Anterior cingulate cortex (tissue), 58 donors: ENCODE measurements around the gene AMIGO3.
"Not testable (repeated sequence)": the region's sequence is repeated elsewhere in the genome, so short reads cannot be mapped to it uniquely, and the experiment has no call there.

Experiments
- DNase-seq, 58 donors: peaks; one replicate each; lab custom pipeline; 2025; lab: John Stamatoyannopoulos, UW

Gene AMIGO3

GRCh38 chr3:49712631-49713317 is 6.7 kb downstream of the AMIGO3 start:
- no peak for DNase-seq

- no peak for DNase-seq
These were observed 7.3 kb downstream of the AMIGO3 start for GRCh38 chr3:49712166-49712565.

- no peak for DNase-seq
These were observed 8.0 kb downstream of the AMIGO3 start for GRCh38 chr3:49711489-49711888.

GRCh38 chr3:49709852-49710251 is 9.6 kb downstream of the AMIGO3 start:
- DNase-seq, result no peak

- DNase-seq, result peak in 6 of 58 donors; percentile 8 to 43 (median 24)
These were observed 12.4 kb downstream of the AMIGO3 start for GRCh38 chr3:49707113-49707480.

- DNase-seq, result no peak
These were observed 12.9 kb downstream of the AMIGO3 start for GRCh38 chr3:49706456-49707112.

- no peak for DNase-seq
These were observed 14.0 kb downstream of the AMIGO3 start for GRCh38 chr3:49705390-49705960.

- DNase-seq, result no peak
These were observed 14.9 kb downstream of the AMIGO3 start for GRCh38 chr3:49704629-49705028.

- DNase-seq, result no peak
These were observed 15.5 kb downstream of the AMIGO3 start for GRCh38 chr3:49703956-49704355.

- peak in 39 of 58 donors; percentile 8 to 73 (median 33) for DNase-seq
These were observed 16.0 kb downstream of the AMIGO3 start for GRCh38 chr3:49703443-49703927.

- DNase-seq, result no peak
These were observed 16.8 kb downstream of the AMIGO3 start for GRCh38 chr3:49702672-49703071.

GRCh38 chr3:49701388-49702077 is 18.0 kb downstream of the AMIGO3 start:
- DNase-seq, result no peak

GRCh38 chr3:49700453-49701128 is 18.9 kb downstream of the AMIGO3 start:
- no peak for DNase-seq

GRCh38 chr3:49700014-49700413 is 19.5 kb downstream of the AMIGO3 start:
- no peak for DNase-seq

- no peak for DNase-seq
These were observed 20.1 kb downstream of the AMIGO3 start for GRCh38 chr3:49699281-49699979.

GRCh38 chr3:49695350-49696015 is 24.0 kb downstream of the AMIGO3 start:
- not testable (repeated sequence) for DNase-seq

- not testable (repeated sequence) for DNase-seq
These were observed 24.9 kb downstream of the AMIGO3 start for GRCh38 chr3:49694409-49695070.

- not testable (repeated sequence) for DNase-seq
These were observed 28.0 kb downstream of the AMIGO3 start for GRCh38 chr3:49691481-49691880.

- DNase-seq, result not testable (repeated sequence)
These were observed 28.6 kb downstream of the AMIGO3 start for GRCh38 chr3:49690856-49691255.
